Measurements from ENCODE around the gene CUTC. TPM values are rescaled to one million over a fixed set of nuclear protein-coding genes. Genes with fewer than 3 reads are reported as not detected.

Gene CUTC
- total and polyA plus RNA-seq, 2 donors: 31.8 to 41.2 TPM

GRCh38 chr10:99798920-99799319 lies 66.9 kb downstream of the CUTC start:
- no peak overlapping the region for H3K27ac ChIP-seq (ENCODE audit: low read depth in 1 of 2, low read length in 1 of 2)
- DNase-seq (ENCODE audit: low read depth in 6 of 9, low spot score in 9 of 9): no peak
- H3K27me3 ChIP-seq (ENCODE audit: control insufficient read depth in 2 of 2, insufficient read depth in 1 of 2, low read length in 1 of 2): no peaks in the 10 kb centered on the region
- H3K4me1 ChIP-seq (ENCODE audit: control insufficient read depth in 2 of 2, insufficient read depth in 2 of 2, low read length in 2 of 2): no peaks in the 10 kb centered on the region
- no peak overlapping the region for H3K4me3 ChIP-seq (ENCODE audit: low read length in 2 of 2)
- H3K9me3 ChIP-seq (ENCODE audit: control insufficient read depth in 2 of 2, insufficient read depth in 1 of 2, low read length in 1 of 2): no peaks in the 10 kb centered on the region
- no peaks in the 10 kb centered on the region for H3K36me3 ChIP-seq (ENCODE audit: control insufficient read depth in 2 of 2, insufficient read depth in 2 of 2, low read length in 1 of 2)
- 96% methylated on average over 3 of the region's 3 CpGs for WGBS

GRCh38 chr10:99799613-99800012 lies 67.6 kb downstream of the CUTC start:
- 95% methylated on average over 4 of the region's 4 CpGs for WGBS
- Histone ChIP-seq H3K4me1 (ENCODE audit: control insufficient read depth in 2 of 2, insufficient read depth in 2 of 2, low read length in 2 of 2) (no peaks in the 10 kb centered on the region), H3K4me3 (ENCODE audit: low read length in 2 of 2) (no peak overlapping the region), H3K36me3 (ENCODE audit: control insufficient read depth in 2 of 2, insufficient read depth in 2 of 2, low read length in 1 of 2) (no peaks in the 10 kb centered on the region), H3K9me3 (ENCODE audit: control insufficient read depth in 2 of 2, insufficient read depth in 1 of 2, low read length in 1 of 2) (no peaks in the 10 kb centered on the region), H3K27ac (ENCODE audit: low read depth in 1 of 2, low read length in 1 of 2) (no peak overlapping the region), H3K27me3 (ENCODE audit: control insufficient read depth in 2 of 2, insufficient read depth in 1 of 2, low read length in 1 of 2) (no peaks in the 10 kb centered on the region)
- DNase-seq (ENCODE audit: low read depth in 6 of 9, low spot score in 9 of 9): no peak

- H3K27me3 ChIP-seq (ENCODE audit: control insufficient read depth in 2 of 2, insufficient read depth in 1 of 2, low read length in 1 of 2): no peaks in the 10 kb centered on the region
- DNase-seq (ENCODE audit: low read depth in 6 of 9, low spot score in 9 of 9): no peak
- no peak overlapping the region for H3K4me3 ChIP-seq (ENCODE audit: low read length in 2 of 2)
- H3K9me3 ChIP-seq (ENCODE audit: control insufficient read depth in 2 of 2, insufficient read depth in 1 of 2, low read length in 1 of 2): no peaks in the 10 kb centered on the region
- 98% methylated on average over 3 of the region's 3 CpGs for WGBS
- H3K36me3 ChIP-seq (ENCODE audit: control insufficient read depth in 2 of 2, insufficient read depth in 2 of 2, low read length in 1 of 2): no peaks in the 10 kb centered on the region
- no peak overlapping the region for H3K27ac ChIP-seq (ENCODE audit: low read depth in 1 of 2, low read length in 1 of 2)
- H3K4me1 ChIP-seq (ENCODE audit: control insufficient read depth in 2 of 2, insufficient read depth in 2 of 2, low read length in 2 of 2): no peaks in the 10 kb centered on the region
These were observed 72.4 kb downstream of the CUTC start for GRCh38 chr10:99804471-99804870.

- Histone ChIP-seq H3K4me1 (ENCODE audit: control insufficient read depth in 2 of 2, insufficient read depth in 2 of 2, low read length in 2 of 2) (no peaks in the 10 kb centered on the region), H3K27me3 (ENCODE audit: control insufficient read depth in 2 of 2, insufficient read depth in 1 of 2, low read length in 1 of 2) (no peaks in the 10 kb centered on the region), H3K9me3 (ENCODE audit: control insufficient read depth in 2 of 2, insufficient read depth in 1 of 2, low read length in 1 of 2) (no peaks in the 10 kb centered on the region), H3K27ac (ENCODE audit: low read depth in 1 of 2, low read length in 1 of 2) (no peak overlapping the region), H3K36me3 (ENCODE audit: control insufficient read depth in 2 of 2, insufficient read depth in 2 of 2, low read length in 1 of 2) (no peaks in the 10 kb centered on the region), H3K4me3 (ENCODE audit: low read length in 2 of 2) (no peak overlapping the region)
- 93% methylated on average over 5 of the region's 5 CpGs for WGBS
- DNase-seq (ENCODE audit: low read depth in 6 of 9, low spot score in 9 of 9): no peak
These were observed 73.2 kb downstream of the CUTC start for GRCh38 chr10:99805190-99805589.

Other genes starting within 250 kb of the CUTC start
- 0.05 TPM for gene NKX2-3, start 199.3 kb upstream of the CUTC start, total RNA-seq
- 0.09 TPM for gene NKX2-3, start 199.3 kb upstream of the CUTC start, polyA plus RNA-seq
- gene SLC25A28, start 111.8 kb upstream of the CUTC start, total RNA-seq: 18.8 TPM
- 173 TPM for gene SLC25A28, start 111.8 kb upstream of the CUTC start, polyA plus RNA-seq
- 4.9 TPM for gene ENTPD7, start 72.7 kb upstream of the CUTC start, total RNA-seq
- gene ENTPD7, start 72.7 kb upstream of the CUTC start, polyA plus RNA-seq: 1.4 TPM
- gene COX15, start 107 bp upstream of the CUTC start, total RNA-seq: 23.7 TPM
- 17.5 TPM for gene COX15, start 107 bp upstream of the CUTC start, polyA plus RNA-seq
- gene ABCC2, start 50.4 kb downstream of the CUTC start, total RNA-seq: 1.1 TPM
- 1.9 TPM for gene ABCC2, start 50.4 kb downstream of the CUTC start, polyA plus RNA-seq